Stomach (tissue), 9 donors: ENCODE measurements around the gene ACSM4. TPM values are rescaled to one million over a fixed set of nuclear protein-coding genes. Genes with fewer than 3 reads are reported as not detected.
"Not testable (repeated sequence)": the region's sequence is repeated elsewhere in the genome, so short reads cannot be mapped to it uniquely, and the experiment has no call there.

Source experiments
- DNase-seq, 2 donors: peaks; one replicate each; pipeline versions ENCODE4 v3.0.0 to v3.0.0-alpha.2; 2013 to 2019
- H3K27ac ChIP-seq, 5 donors: fragments of 200-600 bp in 4 of 5; sonication (generic) in 4 of 5; one replicate each; pipeline ENCODE4 v1.5.1; 2013 to 2019; ENCODE audit warnings: mild to moderate bottlenecking in 1 of 5, moderate library complexity in 1 of 5
- H3K27me3 ChIP-seq, 3 donors: fragments of 200-600 bp; sonication (generic); one replicate each; pipeline ENCODE4 v1.5.1; 2017 to 2019; ENCODE audit warnings: mixed run types in 1 of 3
- H3K36me3 ChIP-seq, 4 donors: fragments of 200-600 bp; sonication (generic); 1 replicate in 3 of 4; 2 replicates in 1 of 4; pipeline ENCODE4 v1.5.1; 2016 to 2019
- H3K4me1 ChIP-seq, 4 donors: fragments of 200-600 bp; sonication (generic); one replicate each; pipeline ENCODE4 v1.5.1; 2016 to 2019
- H3K4me3 ChIP-seq, 4 donors: fragments of 200-600 bp; sonication (generic) in 3 of 4; one replicate each; pipeline ENCODE4 v1.5.1; 2016 to 2019; ENCODE audit warnings: mild to moderate bottlenecking in 1 of 4
- H3K9me3 ChIP-seq, 4 donors: fragments of 200-600 bp; sonication (generic); one replicate each; pipeline ENCODE4 v1.5.1; 2016 to 2019
- CTCF ChIP-seq, 7 experiments: fragments of 450-650 bp in 4 of 7; fragments of 200-600 bp in 3 of 7; sonication (generic) in 3 of 7; IDR thresholded peaks; one replicate each; pipeline ENCODE4 v1.5.1; 2016 to 2019; ENCODE audit warnings: antibody characterized with exemption in 7 of 7, control low read depth in 2 of 7, mild to moderate bottlenecking in 1 of 7
- EP300 ChIP-seq: sonication (generic); formaldehyde crosslinking; IDR thresholded peaks from one replicate; pipeline ENCODE4 v1.6.1; 2017; ENCODE audit warnings: antibody characterized with exemption
- POLR2A ChIP-seq, 4 donors: fragments of 450-650 bp; IDR thresholded peaks; one replicate each; pipeline ENCODE4 v1.6.1; 2016; ENCODE audit warnings: antibody characterized with exemption in 4 of 4, control low read depth in 2 of 4, mild to moderate bottlenecking in 1 of 4, moderate library complexity in 1 of 4
- POLR2AphosphoS5 ChIP-seq, 3 donors: sonication (generic); formaldehyde crosslinking; IDR thresholded peaks; one replicate each; pipeline ENCODE4 v1.6.1; 2016; ENCODE audit warnings: antibody characterized with exemption in 3 of 3
- WGBS, 5 donors: extraction: QIAGEN DNeasy Blood & Tissue Kit in 3 of 5; methylation state at CpG; one replicate each; pipeline versions ENCODE4 v1.1.5 to v1.1.7; 2013 to 2018; 5-methylcytosine and 5-hydroxymethylcytosine counted together
- intact Hi-C: fragments of 100-400 bp; cut with DNase I; formaldehyde crosslinking; loops from one replicate; pipeline ENCODE4 v1.15.1; 2023; ENCODE audit warnings: low total_unique reads
- polyA plus RNA-seq, 3 donors: library from polyadenylated mRNA; stranded (reverse); fragments of 200-250 nt; gene quantifications; one replicate each; pipeline ENCODE4 v1.2.3, GENCODE V29; 2013
- total RNA-seq, 5 donors: library from RNA; depleted of rRNA; stranded (reverse); fragments of >200 nt; gene quantifications; one replicate each; pipeline versions ENCODE4 v1.1.0 to v1.2.3, GENCODE V29; 2014 to 2016
- donor health status: healthy with polysubstance abuse.
- donor health status: Bipolar disorder and iron deficiency.
- donor health status: healthy.

The ACSM4 gene
- total and polyA plus RNA-seq, 8 donors = not detected

DNA sequence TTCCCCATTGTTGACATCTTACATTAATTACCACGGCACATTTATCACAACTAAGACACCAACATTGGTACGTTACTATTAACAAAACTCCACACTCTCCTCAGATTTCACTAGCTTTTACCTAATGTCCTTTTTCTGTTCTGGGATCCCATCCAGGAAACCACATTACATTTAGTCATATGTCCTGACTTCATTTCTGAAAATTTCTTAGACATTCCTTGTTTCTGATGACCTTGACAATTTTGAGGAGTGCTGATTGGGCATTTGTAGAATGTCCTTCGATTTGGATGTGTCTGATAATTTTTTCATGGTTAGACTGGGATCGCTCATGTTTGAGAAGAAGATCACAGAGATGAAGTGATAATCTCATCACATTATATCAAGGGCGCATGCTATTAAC lies 34.6 kb upstream of the ACSM4 start:
- no peaks in the 10 kb centered on the region for H3K4me1 ChIP-seq
- no peak for TF ChIP-seq POLR2A (IDR thresholded peaks at IDR 0.05)
- TF ChIP-seq POLR2AphosphoS5 (IDR thresholded peaks at IDR 0.05) = no peak
- no peak for TF ChIP-seq EP300
- TF ChIP-seq CTCF (IDR thresholded peaks at IDR 0.05) = no peak
- intact Hi-C loops = no loop called here
- no peaks in the 10 kb centered on the region for H3K36me3 ChIP-seq
- H3K27ac ChIP-seq = no peak overlapping the region
- DNase-seq = no peak
- WGBS, 5 donors = 62 to 71% (median 68%) methylated on average over 5 of the region's 5 CpGs
- no peaks in the 10 kb centered on the region for H3K9me3 ChIP-seq
- H3K27me3 ChIP-seq = no peaks in the 10 kb centered on the region
- no peak overlapping the region for H3K4me3 ChIP-seq

GRCh38 chr12:7271893-7272514 lies 31.9 kb upstream of the ACSM4 start:
- TF ChIP-seq CTCF (IDR thresholded peaks at IDR 0.05) (no peak), POLR2A (IDR thresholded peaks at IDR 0.05) (no peak), POLR2AphosphoS5 (IDR thresholded peaks at IDR 0.05) (no peak), EP300 (no peak)
- Histone ChIP-seq H3K27me3 (no peaks in the 10 kb centered on the region), H3K4me1 (no peaks in the 10 kb centered on the region), H3K27ac (no peak overlapping the region), H3K36me3 (no peaks in the 10 kb centered on the region), H3K9me3 (no peaks in the 10 kb centered on the region), H3K4me3 (no peak overlapping the region)
- intact Hi-C loops = no loop called here
- DNase-seq = no peak
- WGBS, 5 donors = 83 to 95% (median 88%) methylated on average over 5 of the region's 5 CpGs

DNA sequence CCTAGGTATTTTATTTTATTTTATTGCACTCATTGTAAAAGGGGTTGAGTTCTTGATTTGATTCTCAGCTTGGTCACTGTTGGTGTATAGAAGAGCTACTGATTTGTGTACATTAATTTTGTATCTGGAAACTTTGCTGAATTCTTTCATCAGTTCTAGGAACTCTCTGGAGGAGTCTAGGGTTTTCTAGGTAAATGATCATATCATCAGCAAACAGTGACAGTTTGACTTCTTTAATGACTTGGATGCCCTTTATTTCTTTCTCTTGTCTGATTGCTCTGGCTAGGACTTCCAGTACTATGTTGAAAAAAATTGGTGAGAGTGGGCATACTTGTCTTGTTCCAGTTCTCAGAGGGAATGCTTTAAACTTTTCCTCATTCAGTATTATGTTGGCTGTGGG lies 28.4 kb upstream of the ACSM4 start:
- intact Hi-C loops, H3K4me1 ChIP-seq, H3K4me3 ChIP-seq, H3K36me3 ChIP-seq, DNase-seq, H3K27me3 ChIP-seq, H3K27ac ChIP-seq, H3K9me3 ChIP-seq: not testable (repeated sequence)

DNA sequence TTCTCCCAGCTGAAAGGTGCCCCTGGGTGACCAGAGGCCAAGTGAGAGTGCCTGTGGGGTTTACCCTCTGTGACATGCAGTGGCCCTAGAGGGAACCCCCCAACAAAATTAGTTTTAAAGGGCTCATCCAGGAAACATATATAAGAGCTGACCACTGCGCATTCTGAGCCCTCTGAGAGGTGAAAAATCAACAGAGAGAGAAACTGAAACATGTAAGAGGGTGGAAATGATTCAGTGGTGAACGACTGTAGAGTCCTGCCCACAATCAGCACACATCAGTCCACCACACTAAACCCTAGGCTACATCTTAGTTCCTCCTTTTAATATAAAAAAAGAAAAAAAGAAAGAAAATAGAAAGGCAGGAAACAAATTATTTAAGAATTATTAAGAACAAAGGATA lies 21.0 kb upstream of the ACSM4 start:
- TF ChIP-seq CTCF (IDR thresholded peaks at IDR 0.05) (no peak), POLR2A (IDR thresholded peaks at IDR 0.05) (no peak), EP300 (no peak), POLR2AphosphoS5 (IDR thresholded peaks at IDR 0.05) (no peak)
- 61 to 79% (median 62%) methylated on average over 2 of the region's 2 CpGs for WGBS, 5 donors
- Histone ChIP-seq H3K9me3 (peaks cover 0 to 24% (median 2%) of the 10 kb centered on the region in 4 donors), H3K36me3 (no peaks in the 10 kb centered on the region), H3K27ac (no peak overlapping the region), H3K4me3 (no peak overlapping the region), H3K27me3 (peaks cover 0 to 12% (median 0%) of the 10 kb centered on the region in 3 donors), H3K4me1 (no peaks in the 10 kb centered on the region)
- intact Hi-C loops = no loop called here
- DNase-seq = no peak

DNA sequence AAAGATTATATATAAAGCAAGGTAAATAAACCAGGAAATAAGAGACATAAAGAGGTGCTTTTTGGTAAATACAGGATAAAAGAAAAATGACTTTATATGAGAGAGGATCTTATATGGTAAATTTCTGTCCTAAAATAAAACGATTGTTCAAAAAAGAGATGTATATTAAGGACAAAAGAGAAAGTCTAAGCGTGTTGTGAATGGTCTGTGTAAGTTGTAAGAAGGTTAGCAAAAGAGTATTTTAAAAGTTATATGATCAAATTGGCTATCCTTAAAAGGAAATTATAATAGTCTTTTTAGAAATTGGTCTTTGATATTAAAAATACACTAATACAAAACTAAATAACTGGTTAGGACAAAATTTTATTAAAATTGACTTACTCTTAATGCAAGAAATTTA lies 14.1 kb upstream of the ACSM4 start:
- Histone ChIP-seq H3K9me3 (peaks cover 0 to 30% (median 5%) of the 10 kb centered on the region in 4 donors), H3K36me3 (no peaks in the 10 kb centered on the region), H3K27ac (no peak overlapping the region), H3K27me3 (no peaks in the 10 kb centered on the region), H3K4me1 (no peaks in the 10 kb centered on the region), H3K4me3 (no peak overlapping the region)
- no peak for TF ChIP-seq EP300
- intact Hi-C loops = no loop called here
- WGBS, 5 donors = 37 to 63% (median 60%) methylated on average over 2 of the region's 2 CpGs
- DNase-seq = no peak

GRCh38 chr12:7290588-7290987 lies 13.3 kb upstream of the ACSM4 start:
- H3K27ac ChIP-seq, H3K4me1 ChIP-seq, H3K36me3 ChIP-seq, H3K27me3 ChIP-seq, H3K4me3 ChIP-seq, DNase-seq, intact Hi-C loops: not testable (repeated sequence)
- H3K9me3 ChIP-seq = peaks cover 0 to 30% (median 5%) of the 10 kb centered on the region in 4 donors
- 9 to 21% (median 14%) methylated on average over 1 of the region's 1 CpG for WGBS, 5 donors
